NOMO-1 treated with dmso at 0.1 percent for 144 hours (cell line): ENCODE results near the gene HIPK2.
"Not testable (repeated sequence)": the region's sequence is repeated elsewhere in the genome, so short reads cannot be mapped to it uniquely, and the experiment has no call there.

Source experiments
- DNase-seq: peaks from one replicate; lab custom pipeline; 2025; ENCODE audit not compliant: unreplicated experiment; lab: John Stamatoyannopoulos, UW

The HIPK2 gene

DNA sequence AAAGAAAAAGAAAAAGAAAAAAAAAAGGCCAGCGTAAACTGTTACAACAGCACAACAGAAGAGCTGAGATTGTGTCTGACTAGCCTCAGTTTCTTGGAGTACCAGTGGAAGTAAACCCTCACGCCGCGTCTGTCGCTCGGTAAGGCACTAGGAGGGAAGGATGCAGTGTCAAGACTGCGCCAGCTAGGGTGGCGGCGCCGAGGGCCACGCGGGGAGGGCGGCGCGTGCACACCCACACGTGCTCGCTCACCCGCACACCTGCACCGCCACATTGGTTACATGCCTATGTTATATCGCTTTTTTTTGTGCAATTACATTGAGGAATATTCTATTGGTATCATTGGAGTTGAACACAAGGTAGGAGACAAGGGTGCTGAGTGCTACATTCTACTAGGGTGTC lies 206.1 kb downstream of the HIPK2 start:
- no peak for DNase-seq

DNA sequence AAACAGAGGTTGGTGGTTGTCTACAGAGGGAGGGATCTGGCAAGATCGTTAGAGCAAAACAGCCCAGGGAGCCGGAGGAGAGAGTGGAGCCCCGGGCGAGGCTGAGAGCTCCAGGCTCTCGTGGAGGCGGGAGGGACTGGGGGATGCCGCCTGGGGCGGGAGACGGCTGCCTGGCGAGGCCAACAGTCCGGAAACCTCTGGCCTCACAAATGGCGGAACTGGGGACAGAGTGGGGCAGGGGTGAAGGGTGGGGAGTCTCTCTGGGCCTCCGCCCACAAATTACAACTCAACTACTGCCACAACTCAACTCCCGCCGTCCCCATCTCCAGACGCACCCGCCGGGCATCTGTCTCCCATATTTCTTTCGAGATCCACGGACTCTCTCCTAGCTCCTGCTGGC lies 206.6 kb downstream of the HIPK2 start:
- DNase-seq = no peak

- DNase-seq = no peak
Measured at GRCh38 chr7:139570626-139571025, 207.2 kb downstream of the HIPK2 start.

GRCh38 chr7:139570119-139570518 lies 207.7 kb downstream of the HIPK2 start:
- DNase-seq = no peak

DNA sequence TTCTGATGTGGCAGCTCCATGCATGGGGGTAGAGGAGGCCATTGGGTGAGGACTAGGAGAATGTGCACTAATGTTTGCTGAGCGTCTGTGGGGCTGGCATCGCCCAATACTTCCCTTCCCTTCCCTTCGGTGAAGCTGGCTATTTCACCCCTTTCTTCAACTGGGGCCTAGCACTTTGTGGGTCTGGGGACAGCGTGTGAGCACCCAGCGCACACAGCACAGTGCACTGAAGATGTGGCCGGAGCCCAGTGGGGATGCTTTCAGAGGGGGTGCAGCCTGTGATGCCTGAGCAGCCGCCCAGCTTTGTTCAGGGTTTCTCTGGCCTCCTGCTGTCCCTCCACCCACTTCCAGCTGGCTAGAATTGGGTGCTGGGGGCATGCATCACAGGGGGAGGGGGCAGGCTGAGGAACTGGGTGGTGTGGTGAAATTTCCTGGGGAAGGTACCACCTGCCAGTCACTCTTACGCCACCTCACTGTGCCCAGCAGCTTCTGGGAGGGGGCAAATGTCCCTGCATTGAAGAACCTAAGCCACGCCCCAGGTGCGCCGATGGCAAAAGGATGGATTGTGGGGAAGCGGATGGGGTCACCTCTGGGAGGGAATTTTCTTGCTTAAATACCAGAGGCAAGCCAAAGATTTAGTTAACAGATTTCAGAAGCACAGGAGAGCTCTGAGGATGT lies 208.8 kb downstream of the HIPK2 start:
- DNase-seq = no peak

GRCh38 chr7:139568346-139568675 lies 209.5 kb downstream of the HIPK2 start:
- DNase-seq = no peak

DNA sequence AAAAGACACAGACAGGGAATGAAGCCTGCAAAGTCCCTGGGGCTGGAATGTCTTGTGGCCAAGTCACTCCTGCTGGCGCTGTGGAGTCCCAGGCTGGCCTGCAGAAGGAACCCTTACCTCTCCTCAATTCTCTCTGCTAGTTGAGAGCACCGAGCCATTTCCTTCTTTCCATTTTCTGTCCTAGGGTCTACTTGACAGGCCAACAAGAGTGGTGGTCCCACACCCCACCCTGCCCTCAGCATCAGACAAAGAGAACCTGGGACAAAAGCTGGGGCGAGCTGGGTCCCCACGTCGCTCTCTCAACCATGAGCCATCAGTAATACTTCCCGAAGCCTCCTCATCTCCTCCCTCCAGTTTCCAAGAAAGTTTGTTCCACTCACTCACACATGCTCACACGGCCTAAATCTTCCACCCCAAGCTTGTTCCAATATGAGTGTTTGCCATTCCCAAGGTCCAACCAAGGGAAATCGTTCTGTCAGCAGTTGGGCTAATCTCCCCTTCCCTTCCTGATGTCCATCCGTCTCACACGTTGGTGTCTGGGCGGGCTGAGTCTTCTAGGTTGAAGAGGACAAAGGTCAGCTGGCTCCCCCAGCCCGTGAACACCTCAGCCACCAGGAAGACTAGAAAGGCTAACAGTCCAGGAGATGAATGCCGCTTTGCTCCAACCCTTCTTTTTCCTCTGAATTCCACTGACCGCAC lies 210.0 kb downstream of the HIPK2 start:
- DNase-seq = no peak

- DNase-seq = no peak
Measured at GRCh38 chr7:139566736-139567646, 210.8 kb downstream of the HIPK2 start.

DNA sequence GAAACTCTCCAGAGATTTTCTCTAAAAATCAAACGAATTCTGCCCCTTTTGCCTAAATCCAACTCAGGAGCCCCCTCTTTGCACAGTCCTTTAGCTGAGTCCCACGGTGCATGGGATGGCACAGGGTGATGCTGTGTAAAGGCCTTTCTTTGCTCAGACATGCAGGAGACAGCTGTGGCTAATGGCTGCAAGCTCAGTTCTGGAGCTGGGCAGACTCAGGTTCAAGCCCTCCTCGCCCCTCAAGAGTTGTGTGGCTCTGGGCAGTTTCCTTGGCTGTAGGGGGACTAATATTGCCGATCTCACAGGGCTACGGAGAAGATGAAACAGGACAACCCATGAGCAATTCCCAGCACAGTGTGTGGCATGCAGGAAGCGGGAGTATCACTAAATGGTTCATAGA lies 211.7 kb downstream of the HIPK2 start:
- DNase-seq = no peak

GRCh38 chr7:139563856-139564255 lies 213.9 kb downstream of the HIPK2 start:
- no peak for DNase-seq

- no peak for DNase-seq
Measured at GRCh38 chr7:139562961-139563565, 214.7 kb downstream of the HIPK2 start.

DNA sequence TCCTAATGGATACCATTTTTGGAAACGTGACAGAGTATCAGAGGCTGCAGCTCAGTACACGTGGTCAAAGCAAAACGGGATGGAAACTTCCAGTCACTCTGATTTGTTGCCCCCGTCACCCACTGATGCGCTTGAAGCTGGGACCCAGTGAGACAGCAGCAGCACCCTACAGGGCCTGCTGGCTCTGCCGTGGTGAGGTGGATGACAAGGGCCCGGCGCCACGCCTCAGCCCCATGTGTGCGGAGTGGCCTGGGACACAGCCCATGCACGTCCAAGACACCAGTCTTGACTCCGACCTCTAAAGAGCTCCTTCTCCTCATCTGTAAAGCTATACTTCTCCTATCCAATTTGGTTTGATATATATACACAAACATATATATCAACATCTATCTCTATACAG lies 215.3 kb downstream of the HIPK2 start:
- no peak for DNase-seq

- no peak for DNase-seq
Measured at GRCh38 chr7:139560678-139561077, 217.1 kb downstream of the HIPK2 start.

- no peak for DNase-seq
Measured at GRCh38 chr7:139560199-139560598, 217.6 kb downstream of the HIPK2 start.

DNA sequence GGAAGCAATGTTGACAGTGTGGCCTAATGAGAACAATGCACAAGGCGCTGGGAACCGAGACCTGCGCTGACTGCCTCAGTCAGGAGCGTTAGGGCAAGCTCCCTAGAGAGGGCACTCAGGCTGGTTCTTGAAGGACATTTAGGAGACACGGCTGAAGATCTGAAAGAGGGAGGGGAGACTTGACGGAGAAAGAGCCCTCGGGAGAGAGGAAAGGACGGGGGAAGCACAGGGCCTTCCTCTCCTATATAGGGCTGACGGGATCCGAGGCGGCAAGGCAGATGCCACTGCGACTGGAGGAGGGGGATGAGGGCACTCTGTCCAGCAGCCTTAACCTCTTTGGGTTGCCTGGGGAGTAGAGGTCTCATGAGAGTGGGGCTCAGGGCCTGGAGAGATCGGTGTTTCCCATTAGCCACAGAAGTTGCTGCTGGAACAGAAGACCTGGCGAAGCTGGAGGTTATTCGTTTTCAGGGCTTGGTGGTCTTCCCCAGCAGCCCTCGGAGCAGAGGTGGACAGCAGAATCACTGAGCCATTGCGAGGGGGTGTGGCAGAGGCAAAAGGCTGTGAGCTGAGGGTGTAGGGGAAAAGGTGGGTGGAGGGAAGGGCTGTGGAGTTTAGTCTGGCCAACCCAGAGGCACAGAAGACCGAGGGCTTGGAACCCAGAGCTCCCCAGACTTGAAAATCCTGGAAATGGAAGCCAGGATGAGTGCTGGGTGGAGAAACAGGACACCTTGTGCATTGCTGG lies 218.3 kb downstream of the HIPK2 start:
- no peak for DNase-seq

DNA sequence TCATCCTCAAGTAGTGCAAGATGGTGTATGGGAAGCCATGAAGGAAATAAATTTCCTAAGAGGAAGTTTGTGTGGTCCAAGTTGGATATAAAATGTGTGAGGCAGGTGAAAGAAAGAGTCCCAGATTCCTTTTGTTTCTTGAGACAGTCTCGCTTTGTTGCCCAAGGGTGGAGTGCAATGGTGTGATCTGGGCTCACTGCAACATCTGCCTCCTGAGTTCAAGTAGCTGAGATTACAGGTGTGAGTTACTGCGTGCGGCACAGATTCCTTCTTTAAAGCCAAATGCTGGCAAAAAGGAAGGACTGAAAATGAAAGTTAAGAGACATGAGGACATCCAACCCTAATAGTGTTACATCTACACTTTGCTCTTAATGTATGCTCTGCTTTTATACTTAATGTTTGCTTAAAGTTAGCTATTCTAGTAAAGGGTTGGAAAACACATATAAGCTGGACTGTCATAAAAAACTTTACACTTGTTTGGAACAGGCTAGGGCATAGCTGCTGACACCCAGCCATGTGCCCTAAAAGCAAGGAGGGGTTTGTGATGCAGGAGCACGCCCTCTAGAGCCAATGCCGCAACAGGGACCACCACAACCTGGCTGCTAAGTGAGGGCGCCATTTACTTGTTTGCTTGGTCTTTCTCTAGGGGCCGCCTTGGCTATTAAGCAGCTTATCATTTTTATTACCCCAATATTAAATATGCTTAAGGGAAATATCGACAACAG lies 219.8 kb downstream of the HIPK2 start:
- no peak for DNase-seq

- DNase-seq = not testable (repeated sequence)
Measured at GRCh38 chr7:139553991-139554700, 223.7 kb downstream of the HIPK2 start.

DNA sequence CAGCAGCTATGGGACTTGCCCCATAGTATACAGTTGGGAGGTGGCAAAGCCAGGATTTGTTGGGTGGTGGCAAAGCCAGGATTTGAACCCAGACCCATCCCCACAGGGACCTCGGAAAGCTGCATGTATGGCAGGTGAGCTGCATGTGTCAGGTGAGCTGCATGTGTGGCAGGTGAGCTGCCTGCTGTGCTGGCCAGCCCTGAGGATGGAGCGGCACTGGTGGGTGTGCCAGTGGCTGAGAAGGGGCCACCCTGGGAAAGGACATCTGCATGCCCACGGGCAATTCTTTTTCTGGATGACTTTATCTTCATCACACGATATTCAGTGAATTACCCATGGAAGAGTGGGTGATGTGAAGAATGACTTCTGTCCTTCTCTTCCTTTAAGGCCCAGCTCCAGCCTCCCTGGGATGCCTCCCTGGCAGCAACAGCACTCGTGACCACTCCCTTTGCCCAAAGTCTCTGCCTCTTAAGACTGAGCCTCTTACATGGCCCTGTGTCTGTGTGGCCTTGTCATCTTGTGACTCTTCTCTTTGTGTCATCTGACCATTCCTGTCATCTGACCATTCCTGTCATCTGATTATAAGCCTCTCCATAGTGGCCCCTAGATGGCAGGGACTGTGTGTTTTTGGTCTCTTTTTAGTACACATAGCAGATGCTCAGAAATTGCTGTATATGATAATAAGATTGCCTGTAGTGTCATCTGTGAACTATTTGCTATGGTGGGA lies 229.3 kb downstream of the HIPK2 start:
- DNase-seq = no peak

- no peak for DNase-seq
Measured at GRCh38 chr7:139544645-139545044, 233.2 kb downstream of the HIPK2 start.
